B cell (primary cell): ENCODE data around the gene PTN. TPM values are rescaled to one million over a fixed set of nuclear protein-coding genes. Genes with fewer than 3 reads are reported as not detected.

Experiments
- ATAC-seq: fragments of 200-7000 bp; cut with Tn5 transposase; one replicate; pipeline ENCODE4 v1.10.0; 2021; ENCODE audit warnings: low read depth, mild to moderate bottlenecking, moderate number of reproducible peaks, moderate library complexity
- CTCF ChIA-PET: fragments of 350-600 bp; sonication (Branson Sonifier 250); formaldehyde crosslinking; loops from one replicate; lab custom pipeline; 2021; ENCODE audit warnings: antibody characterized with exemption, inconsistent platforms; lab: Charles Lee
- POLR2A ChIA-PET: fragments of 350-600 bp; sonication (Branson Sonifier 250); formaldehyde crosslinking; loops from one replicate; lab custom pipeline; 2021; ENCODE audit warnings: antibody characterized with exemption; lab: Charles Lee
- DNase-seq: peaks from one replicate; pipeline ENCODE4 v3.0.0; 2013
- H2AFZ ChIP-seq: 2 replicates; pipeline ENCODE4 v1.6.1; 2012; ENCODE audit warnings: mild to moderate bottlenecking, low read depth, low read length; ENCODE audit not compliant: insufficient read depth, poor library complexity, severe bottlenecking
- H3K27ac ChIP-seq, 2 donors: 1 replicate in 1 of 2; 2 replicates in 1 of 2; pipeline ENCODE4 v1.5.1; 2012 to 2013; ENCODE audit warnings: low read length in 2 of 2, mild to moderate bottlenecking in 2 of 2, moderate library complexity in 1 of 2
- H3K27me3 ChIP-seq, 4 experiments: fragments of 200-600 bp in 1 of 4; sonication (generic) in 1 of 4; replicated peaks in 1 of 4; 1 replicate in 2 of 4; 2 replicates in 2 of 4; pipeline versions ENCODE4 v1.6.1 to v1.7.0; 2013 to 2016; ENCODE audit warnings: low read length in 3 of 4, mild to moderate bottlenecking in 2 of 4, mixed read lengths in 1 of 4, moderate library complexity in 1 of 4; ENCODE audit not compliant: insufficient read depth in 4 of 4, control insufficient read depth in 3 of 4; ENCODE audit errors: control extremely low read depth in 1 of 4
- H3K36me3 ChIP-seq, 2 experiments: replicated peaks in 1 of 2; 1 replicate in 1 of 2; 2 replicates in 1 of 2; pipeline versions ENCODE4 v1.6.1 to v1.7.1; 2013; ENCODE audit warnings: low read length in 1 of 2; ENCODE audit not compliant: insufficient read depth in 2 of 2, control insufficient read depth in 1 of 2; ENCODE audit errors: control extremely low read depth in 1 of 2, extremely low read depth in 1 of 2
- H3K4me1 ChIP-seq, 2 donors: fragments of 200-600 bp in 1 of 2; sonication (generic) in 1 of 2; 1 replicate in 1 of 2; 2 replicates in 1 of 2; pipeline versions ENCODE4 v1.5.1 to v1.6.1; 2013 to 2017; ENCODE audit warnings: low read length in 2 of 2; ENCODE audit not compliant: control insufficient read depth in 2 of 2, insufficient read depth in 2 of 2
- H3K4me2 ChIP-seq: replicated peaks from 2 replicates; pipeline ENCODE3; 2012; ENCODE audit warnings: mild to moderate bottlenecking, low read depth, low read length; ENCODE audit not compliant: poor library complexity, severe bottlenecking
- H3K4me3 ChIP-seq, 5 experiments: fragments of 200-600 bp in 1 of 5; sonication (generic) in 1 of 5; 1 replicate in 3 of 5; 2 replicates in 2 of 5; pipeline versions ENCODE4 v1.5.1 to v1.7.0; 2011 to 2016; ENCODE audit warnings: low read length in 4 of 5, mild to moderate bottlenecking in 4 of 5, low read depth in 2 of 5, control low read depth in 1 of 5, moderate library complexity in 1 of 5; ENCODE audit not compliant: insufficient read depth in 1 of 5; ENCODE audit errors: control extremely low read depth in 1 of 5, extremely low read depth in 1 of 5
- H3K79me2 ChIP-seq: fragments of 200-600 bp; sonication (generic); one replicate; pipeline ENCODE4 v1.6.0; 2016; ENCODE audit warnings: low read length; ENCODE audit not compliant: control insufficient read depth, insufficient read depth
- H3K9ac ChIP-seq: fragments of 200-600 bp; sonication (generic); 2 replicates; pipeline ENCODE4 v1.6.1; 2017; ENCODE audit warnings: mild to moderate bottlenecking, low read length, moderate library complexity
- H3K9me3 ChIP-seq, 3 donors: one replicate each; pipeline versions ENCODE4 v1.6.1 to v1.7.1; 2013; ENCODE audit warnings: low read length in 2 of 3; ENCODE audit not compliant: control insufficient read depth in 2 of 3, insufficient read depth in 1 of 3; ENCODE audit errors: control extremely low read depth in 1 of 3
- H4K20me1 ChIP-seq: 2 replicates; pipeline ENCODE4 v1.6.0; 2012; ENCODE audit warnings: mild to moderate bottlenecking, low read length; ENCODE audit not compliant: insufficient read depth, control insufficient read depth, poor library complexity, severe bottlenecking
- H3K27ac Mint-ChIP-seq: one replicate; pipeline ENCODE4 v1.8.0; 2021; ENCODE audit warnings: mixed read lengths
- H3K27me3 Mint-ChIP-seq: one replicate; pipeline ENCODE4 v1.8.0; 2021; ENCODE audit warnings: mixed read lengths
- H3K4me1 Mint-ChIP-seq: one replicate; pipeline ENCODE4 v1.8.0; 2021; ENCODE audit warnings: mixed read lengths
- H3K4me3 Mint-ChIP-seq: one replicate; pipeline ENCODE4 v1.8.0; 2021; ENCODE audit warnings: mixed read lengths
- H3K9me3 Mint-ChIP-seq: one replicate; pipeline ENCODE4 v1.8.0; 2022; ENCODE audit warnings: mixed read lengths; ENCODE audit not compliant: insufficient read depth
- EZH2 ChIP-seq: IDR thresholded peaks from 2 replicates; pipeline ENCODE4 v1.6.1; 2012; ENCODE audit warnings: borderline replicate concordance, low read depth, mild to moderate bottlenecking, moderate library complexity, low read length; ENCODE audit not compliant: insufficient read depth, poor library complexity, severe bottlenecking
- WGBS: methylation state at CpG from one replicate; pipeline ENCODE4 v1.1.5; 2013; ENCODE audit warnings: missing lambda C conversion rate; ENCODE audit not compliant: insufficient coverage; 5-methylcytosine and 5-hydroxymethylcytosine counted together
- intact Hi-C: fragments of 100-400 bp; cut with micrococcal nuclease; formaldehyde crosslinking; loops from one replicate; pipeline ENCODE4 v1.10.0; 2022
- polyA plus RNA-seq: library from polyadenylated mRNA; depleted of rRNA; stranded (reverse); fragments of >200 nt; gene quantifications from 2 replicates; pipeline ENCODE4 v1.2.3, GENCODE V29; 2012
- total RNA-seq, 2 donors: library from RNA; stranded (reverse); fragments of 120-200 nt in 1 of 2; gene quantifications; 1 replicate in 1 of 2; 2 replicates in 1 of 2; pipeline versions ENCODE4 v1.2.3 to v1.2.4, GENCODE V29; 2013 to 2022
- TF ChIP-seq, protein P1 (sequence below): fragments of 200-600 bp; IDR thresholded peaks from one replicate; pipeline ENCODE4 v1.8.0; 2022; ENCODE audit warnings: antibody characterized with exemption, mild to moderate bottlenecking

PTN gene
- total and polyA plus RNA-seq, 2 donors (not counting 1 experiment from before 2014, with no cell fraction given): not detected

DNA sequence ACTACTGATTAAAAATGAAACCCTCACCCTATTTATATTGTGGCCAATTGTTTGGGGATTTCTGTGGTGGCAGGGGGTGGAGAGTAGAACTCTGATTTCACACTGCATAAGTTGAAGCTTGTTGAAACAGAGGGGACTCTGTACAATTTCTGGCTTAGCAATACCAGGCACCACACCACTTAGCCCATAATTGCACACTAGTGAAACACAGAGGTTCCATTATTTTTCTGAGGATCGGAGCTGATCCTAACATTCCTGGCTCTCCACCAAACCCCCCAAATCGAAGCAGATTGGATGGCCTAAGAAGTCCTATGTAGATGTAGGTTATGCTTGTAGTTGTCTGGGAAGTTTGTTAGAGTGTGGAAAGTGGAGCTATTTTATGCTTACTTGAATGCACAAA, 47.0 kb downstream of the PTN start:
- Histone ChIP-seq H3K27ac (no peak overlapping the region), H3K4me1 (no peaks in the 10 kb centered on the region), H3K9me3 (no peaks in the 10 kb centered on the region), H3K4me3 (no peak overlapping the region), H3K36me3 (no peaks in the 10 kb centered on the region), H3K4me2 (no peak overlapping the region), H3K9ac (no peak overlapping the region), H4K20me1 (no peaks in the 10 kb centered on the region), H2AFZ (no peak overlapping the region), H3K79me2 (no peaks in the 10 kb centered on the region), H3K27me3 (no peaks in the 10 kb centered on the region)
- intact Hi-C loops: no loop called here
- H3K9me3 Mint-ChIP-seq: peaks cover 7% of the 10 kb centered on the region
- H3K27me3 Mint-ChIP-seq: no peaks in the 10 kb centered on the region
- H3K4me3 Mint-ChIP-seq: no peak overlapping the region
- DNase-seq: no peak
- no peak overlapping the region for H3K27ac Mint-ChIP-seq
- TF ChIP-seq, protein P1, sequence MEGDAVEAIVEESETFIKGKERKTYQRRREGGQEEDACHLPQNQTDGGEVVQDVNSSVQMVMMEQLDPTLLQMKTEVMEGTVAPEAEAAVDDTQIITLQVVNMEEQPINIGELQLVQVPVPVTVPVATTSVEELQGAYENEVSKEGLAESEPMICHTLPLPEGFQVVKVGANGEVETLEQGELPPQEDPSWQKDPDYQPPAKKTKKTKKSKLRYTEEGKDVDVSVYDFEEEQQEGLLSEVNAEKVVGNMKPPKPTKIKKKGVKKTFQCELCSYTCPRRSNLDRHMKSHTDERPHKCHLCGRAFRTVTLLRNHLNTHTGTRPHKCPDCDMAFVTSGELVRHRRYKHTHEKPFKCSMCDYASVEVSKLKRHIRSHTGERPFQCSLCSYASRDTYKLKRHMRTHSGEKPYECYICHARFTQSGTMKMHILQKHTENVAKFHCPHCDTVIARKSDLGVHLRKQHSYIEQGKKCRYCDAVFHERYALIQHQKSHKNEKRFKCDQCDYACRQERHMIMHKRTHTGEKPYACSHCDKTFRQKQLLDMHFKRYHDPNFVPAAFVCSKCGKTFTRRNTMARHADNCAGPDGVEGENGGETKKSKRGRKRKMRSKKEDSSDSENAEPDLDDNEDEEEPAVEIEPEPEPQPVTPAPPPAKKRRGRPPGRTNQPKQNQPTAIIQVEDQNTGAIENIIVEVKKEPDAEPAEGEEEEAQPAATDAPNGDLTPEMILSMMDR: no peak
- TF ChIP-seq EZH2: no peak
- no peak for ATAC-seq
- WGBS: no CpG with 5 or more reads among the region's 2 CpGs
- ChIA-PET CTCF (no interaction called here), POLR2A (no interaction called here)
- H3K4me1 Mint-ChIP-seq: no peaks in the 10 kb centered on the region

DNA sequence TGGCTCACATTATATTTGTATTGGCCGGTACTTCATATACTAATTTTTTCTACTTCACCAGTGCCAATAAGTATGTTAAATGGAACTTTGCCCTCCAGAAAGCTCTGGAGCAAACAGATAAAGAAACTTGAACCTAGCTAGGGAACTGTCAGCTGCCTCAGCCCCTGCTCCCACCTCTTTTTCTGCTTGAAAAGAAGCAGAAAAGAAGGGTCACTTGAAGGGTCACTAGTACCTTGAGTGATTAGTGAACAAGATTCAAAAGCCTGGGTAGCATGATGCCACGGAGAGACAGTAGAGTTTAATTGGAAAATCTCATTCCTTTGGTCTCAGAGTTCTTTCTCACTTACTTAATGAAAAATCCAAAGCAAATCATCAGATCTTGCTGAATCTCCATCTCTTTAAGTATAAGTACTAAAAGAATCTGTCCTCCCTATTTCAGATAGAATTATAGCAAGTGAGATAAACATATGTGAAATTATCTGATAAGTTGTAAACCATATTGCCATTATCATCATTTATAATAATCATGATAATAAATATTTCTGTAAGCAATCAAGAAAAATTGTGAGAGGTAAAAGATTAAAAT, 47.7 kb downstream of the PTN start:
- H4K20me1 ChIP-seq: no peaks in the 10 kb centered on the region
- CTCF ChIA-PET: no interaction called here
- H3K4me3 Mint-ChIP-seq: no peak overlapping the region
- no peak for ATAC-seq
- H3K9me3 Mint-ChIP-seq: peaks cover 4% of the 10 kb centered on the region
- POLR2A ChIA-PET: no interaction called here
- no peaks in the 10 kb centered on the region for H3K27me3 ChIP-seq
- H3K4me1 Mint-ChIP-seq: no peaks in the 10 kb centered on the region
- H3K4me2 ChIP-seq: no peak overlapping the region
- intact Hi-C loops: no loop called here
- no peaks in the 10 kb centered on the region for H3K4me1 ChIP-seq
- H3K27ac Mint-ChIP-seq: no peak overlapping the region
- no peak overlapping the region for H3K4me3 ChIP-seq
- no CpG with 5 or more reads among the region's 2 CpGs for WGBS
- no peak for DNase-seq
- H3K79me2 ChIP-seq: no peaks in the 10 kb centered on the region
- H2AFZ ChIP-seq: no peak overlapping the region
- H3K27ac ChIP-seq: no peak overlapping the region
- H3K27me3 Mint-ChIP-seq: no peaks in the 10 kb centered on the region
- no peaks in the 10 kb centered on the region for H3K9me3 ChIP-seq
- no peaks in the 10 kb centered on the region for H3K36me3 ChIP-seq
- no peak for TF ChIP-seq EZH2
- TF ChIP-seq, protein P1: no peak
- H3K9ac ChIP-seq: no peak overlapping the region
